Measurements from ENCODE around the gene C10orf90. TPM values are rescaled to one million over a fixed set of nuclear protein-coding genes. Genes with fewer than 3 reads are reported as not detected.

The C10orf90 gene
- total and polyA plus RNA-seq, 2 of the 8 experiments (the other 6 are each of a cell fraction or from before 2014, with no cell fraction given) = 0.21 TPM; not detected in 1

- no peak overlapping the region for H2AK5ac ChIP-seq (ENCODE audit: low read depth, low read length)
- no peak overlapping the region for H3K14ac ChIP-seq (ENCODE audit: insufficient read length)
- no peaks in the 10 kb centered on the region; a peak in 1 of 8 replicates for H3K36me3 ChIP-seq (ENCODE audit: control insufficient read depth in 2 of 4, insufficient read depth in 4 of 4, low read length in 3 of 4)
- peaks cover 4 to 10% of the 10 kb centered on the region in 2 experiments; a peak in 2 of 4 replicates for H3K9me3 ChIP-seq (ENCODE audit: insufficient read depth in 2 of 2, low read depth in 1 of 2, low read length in 1 of 2)
- no peak overlapping the region for H4K5ac ChIP-seq (ENCODE audit: insufficient read length, low read depth, low read length)
- H3K27me3 ChIP-seq (replicated peaks in 1 of 4; ENCODE audit: control insufficient read depth in 3 of 4, extremely low read depth in 1 of 4, insufficient read depth in 3 of 4, low read length in 3 of 4) = no peaks in the 10 kb centered on the region
- H2BK5ac ChIP-seq (ENCODE audit: low read depth, low read length) = no peak overlapping the region
- no peak for DNase-seq (ENCODE audit: low read depth in 1 of 2, low spot score in 2 of 2)
- WGBS, 2 experiments (ENCODE audit: extremely low coverage in 1 of 2, insufficient coverage in 1 of 2, insufficient read length in 1 of 2, insufficient replicate concordance in 2 of 2, low coverage in 1 of 2, low lambda C conversion rate in 2 of 2, missing lambda C conversion rate in 1 of 2) = 98% methylated on average over 7 of the region's 7 CpGs; no CpG with 5 or more reads in 1 of the 2 experiments
- TF ChIP-seq EGR1 (IDR thresholded peaks at IDR 0.05; ENCODE audit: borderline replicate concordance, low read depth, low read length) (no peak), MAX (IDR thresholded peaks at IDR 0.05) (no peak), SRF (IDR thresholded peaks at IDR 0.05; ENCODE audit: low read depth, low read length) (no peak), TAF1 (IDR thresholded peaks at IDR 0.05; ENCODE audit: low read depth, low read length) (no peak), RAD21 (IDR thresholded peaks at IDR 0.05 in 1 of 2, conservative IDR thresholded peaks at IDR 0.05 in 1 of 2; ENCODE audit: low read depth in 2 of 2, low read length in 2 of 2) (no peak), SAP30 (IDR thresholded peaks at IDR 0.05; ENCODE audit: insufficient read depth, insufficient replicate concordance, low read length) (no peak), SIN3A (conservative IDR thresholded peaks at IDR 0.05 in 1 of 2, IDR thresholded peaks at IDR 0.05 in 1 of 2; ENCODE audit: low read depth in 1 of 2, low read length in 2 of 2) (no peak)
- no peak overlapping the region for H2BK20ac ChIP-seq (ENCODE audit: low read length)
- ChIA-PET CTCF (ENCODE audit: partially characterized antibody) (no interaction called here), POLR2A (ENCODE audit: partially characterized antibody) (interaction anchor here (0.9 to 1.2 kb wide), 2 partner anchors 9 to 21 kb away, joined by 3 read pairs; no protein-coding TSS in a partner anchor)
- FAIRE-seq = no peak
- no peak overlapping the region for H3K27ac ChIP-seq (ENCODE audit: low read depth, low read length)
- no peaks in the 10 kb centered on the region for H3K79me1 ChIP-seq (ENCODE audit: low read depth, low read length)
- H2AFZ ChIP-seq (ENCODE audit: low read length) = no peak overlapping the region
- H3K23me2 ChIP-seq (ENCODE audit: low read depth, low read length) = no peaks in the 10 kb centered on the region; the same call in 1 of the 2 replicates
- no peak overlapping the region for H3K4me3 ChIP-seq (ENCODE audit: extremely low read depth in 1 of 4, insufficient read depth in 2 of 4, low read depth in 3 of 4, low read length in 4 of 4)
- no peak overlapping the region for H3K18ac ChIP-seq (ENCODE audit: extremely low read depth, low read length)
- no peak overlapping the region for H3K4me2 ChIP-seq (ENCODE audit: insufficient read depth in 1 of 2, low read depth in 2 of 2, low read length in 2 of 2)
- no peak overlapping the region for H3K56ac ChIP-seq (replicated peaks; ENCODE audit: insufficient read length, low read depth, low read length)
- no peak overlapping the region for H4K8ac ChIP-seq (ENCODE audit: extremely low read depth, insufficient read depth, low read length)
- no peak overlapping the region for H2BK12ac ChIP-seq (ENCODE audit: low read depth, low read length)
- H3K23ac ChIP-seq (ENCODE audit: insufficient read length) = no peak overlapping the region
- no peak overlapping the region for H3K9ac ChIP-seq (replicated peaks in 1 of 4; ENCODE audit: extremely low read depth in 1 of 4, low read depth in 3 of 4, low read length in 3 of 4)
- H4K20me1 ChIP-seq (replicated peaks in 1 of 2; ENCODE audit: control insufficient read depth in 1 of 2, insufficient read depth in 2 of 2, low read length in 2 of 2) = no peaks in the 10 kb centered on the region
- H2BK120ac ChIP-seq (replicated peaks; ENCODE audit: low read depth, low read length) = no peak overlapping the region
- no peaks in the 10 kb centered on the region for H3K79me2 ChIP-seq (ENCODE audit: control insufficient read depth in 1 of 2, insufficient read depth in 2 of 2, low read length in 2 of 2)
- H2BK15ac ChIP-seq (ENCODE audit: low read length) = no peak overlapping the region
- H4K91ac ChIP-seq (replicated peaks; ENCODE audit: insufficient read length, low read length) = no peak overlapping the region
- H3K4me1 ChIP-seq (replicated peaks in 1 of 4; ENCODE audit: control insufficient read depth in 3 of 4, insufficient read depth in 4 of 4, low read length in 3 of 4) = peaks cover 0 to 21% (median 15%) of the 10 kb centered on the region in 4 experiments; a peak in 6 of 7 replicates
- H3K4ac ChIP-seq (replicated peaks; ENCODE audit: insufficient read length, low read depth, low read length) = no peak overlapping the region
Measured at GRCh38 chr10:126565441-126565840, 105.1 kb downstream of the C10orf90 start.

All from H1 (cell line).